Lower lobe of right lung (tissue), 2 donors: ENCODE results near the gene THY1. TPM values are rescaled to one million over a fixed set of nuclear protein-coding genes. Genes with fewer than 3 reads are reported as not detected.

ENCODE experiments used
- ATAC-seq, 2 donors: fragments of 200-7000 bp; cut with Tn5 transposase; one replicate each; pipeline ENCODE4 v1.9.1; 2020 to 2022; ENCODE audit warnings: mild to moderate bottlenecking in 2 of 2, moderate library complexity in 2 of 2
- DNase-seq: peaks from one replicate; pipeline ENCODE4 v3.0.0-alpha.2; 2020
- H3K27ac ChIP-seq: fragments of 200-600 bp; one replicate; pipeline ENCODE4 v1.8.0; 2022
- H3K27me3 ChIP-seq: fragments of 200-600 bp; one replicate; pipeline ENCODE4 v1.8.0; 2022; ENCODE audit warnings: low read depth
- H3K36me3 ChIP-seq: fragments of 200-600 bp; one replicate; pipeline ENCODE4 v1.8.0; 2022; ENCODE audit warnings: mild to moderate bottlenecking
- H3K4me1 ChIP-seq: fragments of 200-600 bp; one replicate; pipeline ENCODE4 v1.8.0; 2022
- H3K4me3 ChIP-seq: fragments of 200-600 bp; one replicate; pipeline ENCODE4 v1.8.0; 2022; ENCODE audit warnings: mild to moderate bottlenecking
- H3K9me3 ChIP-seq: fragments of 200-600 bp; one replicate; pipeline ENCODE4 v1.8.0; 2022
- CTCF ChIP-seq: fragments of 200-600 bp; IDR thresholded peaks from one replicate; pipeline ENCODE4 v1.8.0; 2022; ENCODE audit warnings: antibody characterized with exemption, mild to moderate bottlenecking
- intact Hi-C: fragments of 100-400 bp; cut with DNase I; formaldehyde crosslinking; loops from one replicate; pipeline ENCODE4 v1.11.0; 2022
- long read RNA-seq: library from polyadenylated mRNA; unstranded; transcript quantifications from one replicate; pipeline ENCODE4 v2.0.0, GENCODE V29; 2021
- total RNA-seq: library from RNA; stranded (reverse); fragmentation: NEBNext Ultra II Directional; extraction: Animal tissue kit (Norgen Biotek cat#: 25700); gene quantifications from one replicate; pipeline ENCODE4 v1.2.1, GENCODE V29; 2021
- donor health status: DM: no; HTN: yes; CAD: no; lungs with severe emphysema.

THY1 gene
- 7.5 TPM for total RNA-seq
- long read RNA-seq, transcript THY1-201 (4 exons, 3,556 nt): major isoform, 19 of 21 reads
- long read RNA-seq, partial matches to known transcripts: 0 of 21 reads
- long read RNA-seq, other reads (novel, unspliced or antisense): 1 of 21 reads

- peak within 1 kb of the TSS; percentile 41 for H3K4me3 ChIP-seq
- no peak within 1 kb of the TSS for H3K27ac ChIP-seq
- peaks cover 15% of the 10 kb centered on the region for H3K4me1 ChIP-seq
- peak in 1 of 2 donors; percentile 7 for ATAC-seq
- H3K9me3 ChIP-seq: no peaks in the 10 kb centered on the region
- H3K27me3 ChIP-seq: peaks cover 47% of the 10 kb centered on the region
- no peak for TF ChIP-seq CTCF
- intact Hi-C loops: no loop called here
- no peak for DNase-seq
- H3K36me3 ChIP-seq: no peaks in the 10 kb centered on the region
Measured at GRCh38 chr11:119422809-119423508, at the start of gene THY1. THY1 (minus strand) TSS chr11:119423172; CDS start chr11:119420905, 2,267 bp downstream.

- no peak for TF ChIP-seq CTCF
- Histone ChIP-seq H3K4me1 (no peaks in the 10 kb centered on the region), H3K4me3 (no peak overlapping the region), H3K36me3 (no peaks in the 10 kb centered on the region), H3K9me3 (peaks cover 5% of the 10 kb centered on the region), H3K27me3 (peaks cover 12% of the 10 kb centered on the region), H3K27ac (no peak overlapping the region)
- no peak for ATAC-seq
- DNase-seq: no peak
- intact Hi-C loops: no loop called here
Measured at GRCh38 chr11:119472186-119472855, 49.3 kb upstream of the THY1 start.

- no peak overlapping the region for H3K27ac ChIP-seq
- H3K27me3 ChIP-seq: peaks cover 12% of the 10 kb centered on the region
- no peaks in the 10 kb centered on the region for H3K4me1 ChIP-seq
- H3K4me3 ChIP-seq: no peak overlapping the region
- H3K9me3 ChIP-seq: peaks cover 6% of the 10 kb centered on the region
- TF ChIP-seq CTCF: no peak
- ATAC-seq: no peak
- no peaks in the 10 kb centered on the region for H3K36me3 ChIP-seq
- intact Hi-C loops: no loop called here
- no peak for DNase-seq
Measured at GRCh38 chr11:119471329-119471728, 48.4 kb upstream of the THY1 start.

- H3K4me1 ChIP-seq: no peaks in the 10 kb centered on the region
- DNase-seq (no peak), ATAC-seq (no peak)
- H3K27me3 ChIP-seq: peaks cover 12% of the 10 kb centered on the region
- no peak overlapping the region for H3K27ac ChIP-seq
- no peak overlapping the region for H3K4me3 ChIP-seq
- H3K36me3 ChIP-seq: no peaks in the 10 kb centered on the region
- no peak for TF ChIP-seq CTCF
- intact Hi-C loops: no loop called here
- peaks cover 6% of the 10 kb centered on the region for H3K9me3 ChIP-seq
Measured at GRCh38 chr11:119470317-119471291, 47.6 kb upstream of the THY1 start.

GRCh38 chr11:119469506-119469905 lies 46.5 kb upstream of the THY1 start:
- Histone ChIP-seq H3K36me3 (no peaks in the 10 kb centered on the region), H3K27me3 (peaks cover 8% of the 10 kb centered on the region), H3K9me3 (peaks cover 6% of the 10 kb centered on the region), H3K27ac (no peak overlapping the region), H3K4me1 (no peaks in the 10 kb centered on the region), H3K4me3 (no peak overlapping the region)
- DNase-seq (no peak), ATAC-seq (no peak)
- intact Hi-C loops: no loop called here
- TF ChIP-seq CTCF: no peak
